CD4-positive, alpha-beta T cell treated with Interleukin-17A for 4 hours (primary cell): Measurements from ENCODE around the gene NOX5.
"Not testable (repeated sequence)": the region's sequence is repeated elsewhere in the genome, so short reads cannot be mapped to it uniquely, and the experiment has no call there.

ENCODE experiments used
- DNase-seq: peaks from one replicate; pipeline ENCODE4 v3.0.0-alpha.2; 2020; ENCODE audit warnings: mixed read lengths

The NOX5 gene

GRCh38 chr15:69059557-69059943, 45.1 kb downstream of the NOX5 start:
- no peak for DNase-seq

DNA sequence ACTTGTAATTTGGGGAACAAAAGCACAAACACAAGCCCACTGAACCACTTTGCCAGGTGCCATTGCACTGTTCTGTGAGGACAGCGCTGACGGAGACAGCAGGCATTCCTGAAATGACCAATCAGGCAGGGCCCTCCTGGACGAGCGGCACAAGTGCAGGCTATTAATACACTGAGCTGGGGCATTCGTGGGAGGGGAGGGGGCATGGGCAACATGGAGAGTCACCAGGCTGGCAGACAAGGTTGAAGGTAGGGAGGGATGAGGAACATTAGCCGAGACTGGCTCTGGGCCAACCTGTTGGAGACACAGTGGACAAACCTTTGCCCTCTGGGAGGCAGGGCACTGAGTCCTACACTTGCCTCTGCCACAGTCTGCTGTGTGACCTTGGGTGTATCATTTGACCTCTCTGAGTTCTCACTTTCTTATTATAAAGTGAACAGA, 45.6 kb downstream of the NOX5 start:
- DNase-seq = no peak

GRCh38 chr15:69060744-69061143, 46.2 kb downstream of the NOX5 start:
- DNase-seq = peak; percentile 39

DNA sequence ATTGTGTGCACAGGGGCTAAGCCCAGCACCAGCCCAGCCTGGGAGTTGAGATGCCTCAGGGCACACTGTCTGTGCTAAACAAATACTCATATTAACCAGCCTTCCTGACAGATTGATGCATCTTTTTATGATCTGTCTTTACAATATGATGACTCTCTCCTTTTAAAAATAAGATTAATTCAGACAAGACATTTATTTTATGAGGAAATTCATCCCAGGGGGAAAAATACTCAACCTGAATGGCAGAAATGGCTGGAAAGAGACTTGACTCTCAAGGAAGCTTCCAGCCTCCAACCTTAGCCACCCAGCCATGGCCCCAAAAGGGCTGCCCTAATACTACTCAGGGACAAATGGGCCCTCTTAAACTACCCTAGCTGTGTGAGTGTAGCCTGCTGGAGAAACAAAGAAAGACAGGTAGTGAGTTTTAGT, 46.9 kb downstream of the NOX5 start:
- no peak for DNase-seq

DNA sequence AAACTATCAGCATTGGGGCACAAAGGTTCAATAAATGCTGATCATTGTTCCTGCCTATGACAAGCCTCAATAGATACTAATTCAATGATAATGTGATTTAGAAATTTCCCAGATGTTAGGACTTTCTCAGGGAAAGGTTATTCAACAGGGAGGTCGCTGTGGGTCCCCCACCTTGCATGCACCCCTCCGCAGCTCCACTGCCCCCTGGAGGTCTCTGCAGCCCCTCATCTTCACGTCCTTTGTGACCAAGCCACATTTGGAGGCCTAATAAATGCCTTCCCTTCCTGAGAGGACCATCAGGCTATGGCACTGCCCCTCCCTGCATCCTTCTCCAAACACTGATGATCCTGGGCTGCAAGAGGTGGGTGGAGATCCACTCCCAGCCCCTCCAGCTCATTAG, 50.2 kb downstream of the NOX5 start:
- no peak for DNase-seq

- no peak for DNase-seq
These were observed 51.8 kb downstream of the NOX5 start for GRCh38 chr15:69066007-69066995.

- no peak for DNase-seq
These were observed 52.8 kb downstream of the NOX5 start for GRCh38 chr15:69067296-69067695.

DNA sequence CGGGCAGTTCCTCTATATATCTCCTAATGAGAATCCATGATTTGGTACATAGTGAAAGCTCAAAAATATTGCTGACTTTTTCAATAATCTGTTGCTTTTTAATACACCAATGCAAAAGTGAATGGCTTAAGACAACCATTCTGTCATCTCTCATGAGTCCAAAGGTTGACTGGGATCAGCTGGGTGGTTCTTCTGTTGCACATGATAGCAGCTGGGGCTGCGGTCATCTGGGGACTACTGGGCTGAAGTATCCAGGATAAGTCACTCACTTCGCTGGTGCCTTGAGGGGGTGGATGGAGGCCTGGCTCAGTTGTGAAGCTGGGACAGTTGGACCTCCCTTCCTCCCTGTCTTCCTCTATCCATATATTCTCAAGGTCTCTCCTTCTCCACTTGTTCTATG, 53.7 kb downstream of the NOX5 start:
- DNase-seq = no peak

DNA sequence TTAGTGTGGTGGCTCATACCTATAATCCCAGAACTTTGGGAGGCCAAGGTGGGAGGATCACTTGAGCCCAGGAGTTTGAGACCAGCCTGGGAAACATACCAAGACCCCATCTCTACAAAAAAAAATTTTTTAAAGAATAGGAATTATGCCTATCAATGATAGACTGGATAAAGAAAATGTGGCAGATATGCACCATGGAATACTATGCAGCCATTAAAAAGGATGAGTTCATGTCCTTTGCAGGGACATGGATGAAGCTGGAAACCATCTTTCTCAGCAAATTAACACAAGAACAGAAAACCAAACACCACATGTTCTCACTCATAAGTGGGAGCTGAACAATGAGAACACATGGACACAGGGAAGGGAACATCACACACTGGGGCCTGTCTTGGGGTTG, 54.8 kb downstream of the NOX5 start:
- DNase-seq = not testable (repeated sequence)

DNA sequence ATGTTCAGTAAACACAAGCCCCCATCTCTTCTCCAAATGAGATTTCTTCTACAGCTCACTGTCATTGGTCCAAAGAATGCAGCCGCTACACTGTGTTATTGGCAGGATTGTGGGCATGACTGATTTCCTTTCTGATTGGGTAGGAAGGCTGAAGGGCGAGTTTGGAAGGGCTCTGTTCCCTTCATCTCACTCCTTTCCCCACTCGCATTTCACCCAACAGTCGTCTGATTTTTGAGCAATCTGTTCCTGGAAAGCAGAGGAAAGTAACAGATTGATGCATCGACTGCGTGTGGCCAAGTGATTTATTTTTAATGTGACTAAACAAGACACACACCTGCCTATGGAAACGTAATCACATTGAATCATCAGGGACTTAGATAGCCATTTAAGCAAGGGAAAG, 55.5 kb downstream of the NOX5 start:
- DNase-seq = no peak

DNA sequence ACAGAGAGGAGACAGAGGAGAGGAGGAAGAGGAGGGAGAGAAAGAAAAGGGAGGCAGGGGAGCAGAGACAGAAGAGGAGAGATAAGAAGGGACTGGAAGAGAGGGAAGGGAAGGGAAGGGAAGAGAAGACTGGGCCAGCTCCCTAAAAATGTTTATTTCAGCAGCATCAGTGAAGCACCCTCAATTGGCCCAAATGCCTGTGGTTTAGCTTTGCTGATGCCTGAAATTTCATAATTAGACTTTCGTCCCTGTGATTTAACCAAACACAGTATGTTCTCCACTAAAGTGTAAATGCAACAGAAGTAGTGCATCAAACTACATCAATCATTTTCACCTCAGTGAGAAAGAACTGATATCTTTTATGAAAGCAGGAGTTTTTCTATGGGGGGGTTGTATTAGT, 55.9 kb downstream of the NOX5 start:
- DNase-seq = no peak

- DNase-seq = no peak
These were observed 56.8 kb downstream of the NOX5 start for GRCh38 chr15:69071260-69071659.

GRCh38 chr15:69072906-69073305, 58.4 kb downstream of the NOX5 start:
- no peak for DNase-seq

- DNase-seq = no peak
These were observed 59.7 kb downstream of the NOX5 start for GRCh38 chr15:69074001-69074842.

GRCh38 chr15:69074843-69075224, 60.3 kb downstream of the NOX5 start:
- DNase-seq = no peak

DNA sequence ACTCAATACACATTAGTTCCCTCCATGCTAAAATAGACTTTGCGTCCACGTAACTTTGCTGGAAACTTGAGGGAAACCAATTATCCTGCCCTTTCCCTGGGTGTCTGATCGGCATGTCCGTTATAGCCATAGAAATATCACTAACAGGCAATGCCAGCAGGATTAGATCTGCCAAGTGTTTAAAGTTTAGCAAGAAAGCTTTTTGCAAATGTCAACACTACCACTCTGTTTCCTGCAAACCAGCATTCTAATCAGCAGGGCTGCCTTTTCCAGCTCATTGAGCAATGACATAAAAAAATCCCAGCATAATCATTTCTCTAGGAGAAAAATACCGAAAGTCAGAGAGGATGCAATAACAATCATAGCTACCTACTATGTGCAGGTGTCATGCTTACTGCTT, 60.9 kb downstream of the NOX5 start:
- no peak for DNase-seq

GRCh38 chr15:69076756-69077155, 62.3 kb downstream of the NOX5 start:
- no peak for DNase-seq

GRCh38 chr15:69078638-69079037, 64.1 kb downstream of the NOX5 start:
- no peak for DNase-seq

DNA sequence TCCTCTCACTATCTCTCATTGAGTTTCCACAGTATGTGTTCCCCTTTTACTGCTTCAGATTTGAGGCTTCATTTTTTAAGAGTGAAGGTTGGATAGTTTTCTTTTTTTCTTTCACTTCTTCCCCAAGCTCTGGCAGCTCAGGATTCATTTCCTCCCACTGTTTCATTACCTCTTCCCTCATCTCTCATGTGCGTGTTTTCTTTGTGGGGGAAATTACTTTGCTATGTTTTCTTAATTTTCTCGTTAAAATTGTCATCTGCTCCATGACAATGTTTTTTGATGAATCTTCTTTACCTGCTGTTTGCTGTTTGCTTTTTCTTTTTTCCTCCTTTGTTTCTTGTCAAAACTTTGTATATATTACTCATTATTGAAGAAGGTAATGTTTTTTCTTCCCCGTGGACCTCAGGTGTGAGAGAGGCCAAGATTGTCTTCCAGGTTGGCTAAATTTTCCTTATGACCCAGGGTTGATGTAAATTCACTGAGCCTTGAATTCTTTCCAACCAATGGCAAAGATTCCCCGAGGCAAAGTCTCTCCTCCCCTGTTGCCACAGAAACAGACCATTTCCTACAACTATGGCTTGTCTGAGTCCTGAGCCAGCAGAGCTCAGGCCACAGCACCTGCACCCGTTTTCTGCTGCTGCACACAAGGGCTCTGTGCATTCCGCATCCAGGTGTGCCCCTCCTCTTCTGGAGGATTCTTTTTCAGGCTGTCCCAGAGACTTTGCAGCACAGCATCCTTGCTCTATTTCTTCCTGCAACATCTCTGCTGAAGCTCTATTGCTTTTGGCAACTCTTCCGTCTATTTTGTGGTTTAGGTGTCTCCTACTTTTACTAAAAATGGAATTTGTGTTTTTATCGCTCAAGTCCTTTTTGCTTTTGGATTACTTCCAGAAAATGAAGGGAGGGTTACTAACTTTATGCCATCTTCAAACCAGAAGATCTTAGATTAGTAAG, 66.1 kb downstream of the NOX5 start:
- DNase-seq = no peak

DNA sequence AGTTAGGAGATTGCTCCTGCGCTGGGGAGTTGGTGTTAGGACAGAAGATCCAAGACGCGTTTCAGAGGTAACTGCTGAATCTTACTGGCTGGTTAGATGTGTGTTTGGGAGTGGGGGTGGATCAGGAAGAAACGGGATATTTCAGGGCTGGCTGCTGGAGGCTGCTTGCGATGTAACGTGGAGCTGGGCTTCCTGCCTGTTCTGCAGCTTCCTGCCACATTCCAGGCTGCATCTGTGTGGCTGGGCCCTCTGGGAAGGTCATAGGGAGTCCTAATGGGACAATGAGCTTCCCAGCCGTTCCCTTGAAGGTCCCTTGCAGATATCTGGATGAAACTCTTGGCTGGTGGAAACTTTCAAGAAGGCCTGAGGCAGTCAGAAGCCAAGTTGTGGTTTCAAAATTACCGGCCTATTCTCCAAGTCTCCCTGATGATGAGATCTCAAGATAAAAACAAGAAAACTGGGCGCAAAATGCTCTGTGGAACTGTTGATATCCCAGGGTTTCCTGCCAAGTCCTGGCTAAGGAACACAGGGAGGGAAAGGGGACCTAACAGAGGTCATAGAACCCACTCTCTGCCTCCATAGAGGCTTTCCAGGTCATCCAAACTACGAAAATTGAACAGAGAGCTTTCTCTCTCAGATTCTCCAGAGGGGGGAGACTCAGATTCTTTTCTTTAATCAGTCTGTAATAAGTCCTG, 67.0 kb downstream of the NOX5 start:
- no peak for DNase-seq

DNA sequence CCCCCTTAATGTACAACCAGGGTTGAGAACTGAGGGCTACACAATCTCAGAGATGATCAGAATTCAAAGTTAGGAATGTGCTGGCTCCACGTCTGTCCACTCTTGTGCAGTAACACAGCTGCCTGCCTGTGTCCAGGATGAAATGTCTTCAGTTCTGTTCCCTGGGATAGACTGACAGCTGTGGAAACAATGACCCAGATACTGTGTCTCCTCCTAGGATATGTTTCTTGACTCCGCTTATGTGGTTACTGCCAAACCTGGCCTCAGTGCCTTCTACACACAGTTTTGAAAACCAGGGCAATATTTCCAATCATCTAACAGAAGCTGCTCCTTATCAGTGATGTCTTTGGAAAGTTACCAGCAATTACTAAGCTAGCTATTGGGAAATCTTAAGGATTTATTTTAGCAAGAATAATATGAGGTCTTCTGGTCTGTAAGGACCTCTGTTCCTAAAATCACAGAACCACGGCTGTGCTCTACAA, 67.6 kb downstream of the NOX5 start:
- no peak for DNase-seq

DNA sequence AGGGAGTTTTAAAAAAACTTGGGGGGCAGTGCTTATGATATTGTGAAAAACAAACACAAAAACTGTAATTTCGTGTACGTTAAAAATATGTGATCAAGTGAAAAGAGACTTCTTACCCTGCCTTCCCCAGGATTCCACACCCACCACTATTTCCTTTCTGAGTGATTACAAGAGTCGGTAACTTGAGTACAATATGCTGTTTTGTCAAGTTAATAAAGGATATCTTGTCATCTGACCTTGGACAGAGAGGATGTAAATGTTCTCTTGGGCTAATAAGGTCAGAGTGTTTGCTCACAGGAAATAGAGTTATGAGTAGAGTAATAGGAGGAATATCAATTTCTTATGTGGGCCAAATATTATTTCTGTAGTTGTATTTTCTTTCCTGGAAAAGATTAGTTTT, 68.1 kb downstream of the NOX5 start:
- no peak for DNase-seq
